Gastroesophageal sphincter (tissue), 4 donors: ENCODE measurements around the gene LRCOL1. TPM values are rescaled to one million over a fixed set of nuclear protein-coding genes. Genes with fewer than 3 reads are reported as not detected.

Experiments
- ATAC-seq: fragments of 150-250 bp; one replicate; pipeline ENCODE4 v1.9.1; 2016; ENCODE audit warnings: mild to moderate bottlenecking, moderate library complexity
- H3K27ac ChIP-seq, 4 donors: fragments of 200-600 bp; sonication (generic) in 3 of 4; 1 replicate in 3 of 4; 2 replicates in 1 of 4; pipeline ENCODE4 v1.5.1; 2016 to 2019
- H3K27me3 ChIP-seq: fragments of 200-600 bp; sonication (generic); one replicate; pipeline ENCODE4 v1.5.1; 2019
- H3K36me3 ChIP-seq, 2 donors: fragments of 200-600 bp; sonication (generic); one replicate each; pipeline ENCODE4 v1.5.1; 2019; ENCODE audit warnings: control low read depth in 1 of 2
- H3K4me1 ChIP-seq, 3 donors: fragments of 200-600 bp; sonication (generic); 1 replicate in 2 of 3; 2 replicates in 1 of 3; pipeline ENCODE4 v1.5.1; 2016 to 2019; ENCODE audit warnings: control low read depth in 2 of 3
- H3K4me3 ChIP-seq, 2 donors: fragments of 200-600 bp; sonication (generic); one replicate each; pipeline ENCODE4 v1.5.1; 2019; ENCODE audit warnings: mild to moderate bottlenecking in 1 of 2, moderate library complexity in 1 of 2
- H3K9me3 ChIP-seq, 3 donors: fragments of 200-600 bp; sonication (generic); one replicate each; pipeline ENCODE4 v1.5.1; 2017 to 2019; ENCODE audit warnings: control low read depth in 2 of 3
- EP300 ChIP-seq: sonication (generic); formaldehyde crosslinking; IDR thresholded peaks from one replicate; pipeline ENCODE4 v1.6.1; 2017; ENCODE audit warnings: antibody characterized with exemption, mild to moderate bottlenecking
- POLR2A ChIP-seq, 2 donors: fragments of 450-650 bp; IDR thresholded peaks; one replicate each; pipeline ENCODE4 v1.6.1; 2017; ENCODE audit warnings: antibody characterized with exemption in 2 of 2, mild to moderate bottlenecking in 2 of 2, moderate library complexity in 1 of 2
- POLR2AphosphoS5 ChIP-seq: sonication (generic); formaldehyde crosslinking; IDR thresholded peaks from one replicate; pipeline ENCODE4 v1.6.1; 2017; ENCODE audit warnings: antibody characterized with exemption
- WGBS, 2 donors: methylation state at CpG; one replicate each; pipeline ENCODE4 v1.1.5; 2018; ENCODE audit warnings: low coverage in 1 of 2; 5-methylcytosine and 5-hydroxymethylcytosine counted together
- total RNA-seq, 4 donors: library from RNA; depleted of rRNA; stranded (reverse); fragments of >200 nt; gene quantifications; one replicate each; pipeline ENCODE4 v1.1.0, GENCODE V29; 2016
- TF ChIP-seq, protein P1 (sequence below), 4 experiments: fragments of 200-600 bp in 2 of 4; fragments of 450-650 bp in 2 of 4; sonication (generic) in 1 of 4; IDR thresholded peaks; one replicate each; pipeline ENCODE4 v1.5.1; 2017 to 2019; ENCODE audit warnings: antibody characterized with exemption in 4 of 4, mild to moderate bottlenecking in 2 of 4, moderate library complexity in 2 of 4

Gene LRCOL1
- total RNA-seq, 4 donors from 2014 or later, result not detected

DNA sequence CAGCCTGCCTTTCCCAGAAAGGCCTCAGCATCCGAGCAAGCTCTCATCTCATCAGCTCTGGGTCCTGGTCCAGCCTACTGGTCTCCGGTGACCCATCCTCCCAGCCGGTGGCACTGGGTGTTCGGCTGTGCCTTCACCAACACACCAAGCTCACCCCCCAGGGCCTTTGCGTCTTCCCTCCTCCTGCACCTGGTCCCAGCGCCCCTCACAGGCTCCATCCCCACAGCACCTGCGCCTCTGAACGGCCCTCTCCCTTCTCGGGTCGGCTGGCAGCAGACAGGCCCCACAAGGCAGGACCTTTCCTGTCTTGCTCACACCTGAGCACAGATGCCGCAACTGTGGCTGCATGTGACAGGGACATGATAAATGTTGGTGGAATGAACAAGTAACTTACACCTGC lies 21.3 kb upstream of the LRCOL1 start:
- no peaks in the 10 kb centered on the region for H3K27me3 ChIP-seq
- H3K9me3 ChIP-seq, result no peaks in the 10 kb centered on the region
- H3K4me3 ChIP-seq, result no peak overlapping the region
- no peak for ATAC-seq
- TF ChIP-seq POLR2AphosphoS5 (no peak), POLR2A (IDR thresholded peaks at IDR 0.05) (no peak), EP300 (no peak)
- TF ChIP-seq, protein P1, sequence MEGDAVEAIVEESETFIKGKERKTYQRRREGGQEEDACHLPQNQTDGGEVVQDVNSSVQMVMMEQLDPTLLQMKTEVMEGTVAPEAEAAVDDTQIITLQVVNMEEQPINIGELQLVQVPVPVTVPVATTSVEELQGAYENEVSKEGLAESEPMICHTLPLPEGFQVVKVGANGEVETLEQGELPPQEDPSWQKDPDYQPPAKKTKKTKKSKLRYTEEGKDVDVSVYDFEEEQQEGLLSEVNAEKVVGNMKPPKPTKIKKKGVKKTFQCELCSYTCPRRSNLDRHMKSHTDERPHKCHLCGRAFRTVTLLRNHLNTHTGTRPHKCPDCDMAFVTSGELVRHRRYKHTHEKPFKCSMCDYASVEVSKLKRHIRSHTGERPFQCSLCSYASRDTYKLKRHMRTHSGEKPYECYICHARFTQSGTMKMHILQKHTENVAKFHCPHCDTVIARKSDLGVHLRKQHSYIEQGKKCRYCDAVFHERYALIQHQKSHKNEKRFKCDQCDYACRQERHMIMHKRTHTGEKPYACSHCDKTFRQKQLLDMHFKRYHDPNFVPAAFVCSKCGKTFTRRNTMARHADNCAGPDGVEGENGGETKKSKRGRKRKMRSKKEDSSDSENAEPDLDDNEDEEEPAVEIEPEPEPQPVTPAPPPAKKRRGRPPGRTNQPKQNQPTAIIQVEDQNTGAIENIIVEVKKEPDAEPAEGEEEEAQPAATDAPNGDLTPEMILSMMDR (IDR thresholded peaks at IDR 0.05), result no peak
- no peaks in the 10 kb centered on the region for H3K4me1 ChIP-seq
- H3K36me3 ChIP-seq, result peaks cover 0 to 83% of the 10 kb centered on the region in 2 donors
- 100% methylated on average over 1 to 3 of the region's 11 CpGs for WGBS, 2 donors
- no peak overlapping the region for H3K27ac ChIP-seq

DNA sequence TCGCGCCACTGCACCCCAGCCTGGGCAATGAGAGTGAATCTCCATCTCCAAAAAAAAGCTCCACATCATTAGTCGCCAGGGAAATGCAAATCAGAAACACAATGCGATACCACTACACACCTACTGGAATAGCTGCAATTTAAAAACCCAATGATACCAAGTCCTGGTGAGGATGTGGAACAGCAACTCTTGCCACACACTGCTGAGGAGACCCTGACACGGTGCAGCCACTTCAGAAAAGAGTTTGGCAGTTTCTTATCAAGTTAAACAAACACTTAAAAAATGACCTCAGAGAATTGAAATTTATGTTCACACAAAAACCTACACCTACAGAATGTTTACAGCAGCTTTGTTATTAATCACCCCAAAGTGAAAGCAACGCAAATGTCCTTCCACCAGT lies 20.3 kb upstream of the LRCOL1 start:
- H3K4me3 ChIP-seq, result no peak overlapping the region
- TF ChIP-seq, protein P1 (IDR thresholded peaks at IDR 0.05), result no peak
- TF ChIP-seq EP300 (no peak), POLR2AphosphoS5 (no peak), POLR2A (IDR thresholded peaks at IDR 0.05) (no peak)
- H3K36me3 ChIP-seq, result peaks cover 0 to 80% of the 10 kb centered on the region in 2 donors
- H3K4me1 ChIP-seq, result no peaks in the 10 kb centered on the region
- no peak for ATAC-seq
- H3K9me3 ChIP-seq, result no peaks in the 10 kb centered on the region
- H3K27me3 ChIP-seq, result no peaks in the 10 kb centered on the region
- 92% methylated on average over 2 to 4 of the region's 6 CpGs for WGBS, 2 donors
- no peak overlapping the region for H3K27ac ChIP-seq

DNA sequence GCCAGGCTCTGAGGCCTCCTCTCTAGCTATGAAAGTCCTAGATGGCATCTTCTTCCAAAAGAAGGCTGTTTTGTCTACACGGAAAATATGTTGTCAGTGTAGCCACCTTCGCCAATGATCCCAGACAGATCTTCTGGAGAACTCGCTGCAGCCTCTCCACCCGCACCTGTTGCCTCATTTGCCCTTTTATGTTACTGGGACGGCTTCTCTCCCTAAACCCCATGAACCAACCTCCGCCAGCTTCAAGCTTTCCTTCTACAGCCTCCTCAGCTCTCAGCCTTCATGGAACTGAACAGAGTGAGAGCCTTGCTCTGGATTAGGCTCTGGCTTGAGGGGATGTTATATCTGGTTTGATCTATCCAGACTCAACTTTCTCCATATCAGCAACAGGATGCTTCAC lies 18.9 kb upstream of the LRCOL1 start:
- TF ChIP-seq, protein P1 (IDR thresholded peaks at IDR 0.05), result no peak
- TF ChIP-seq EP300, result no peak
- no peak for TF ChIP-seq POLR2A (IDR thresholded peaks at IDR 0.05)
- TF ChIP-seq POLR2AphosphoS5, result no peak
- no peak overlapping the region for H3K4me3 ChIP-seq
- WGBS, 2 donors, result 92 to 97% methylated on average over 5 to 6 of the region's 6 CpGs
- H3K9me3 ChIP-seq, result no peaks in the 10 kb centered on the region
- H3K4me1 ChIP-seq, result no peaks in the 10 kb centered on the region
- no peaks in the 10 kb centered on the region for H3K27me3 ChIP-seq
- ATAC-seq, result no peak
- H3K36me3 ChIP-seq, result peaks cover 0 to 80% of the 10 kb centered on the region in 2 donors
- no peak overlapping the region for H3K27ac ChIP-seq

DNA sequence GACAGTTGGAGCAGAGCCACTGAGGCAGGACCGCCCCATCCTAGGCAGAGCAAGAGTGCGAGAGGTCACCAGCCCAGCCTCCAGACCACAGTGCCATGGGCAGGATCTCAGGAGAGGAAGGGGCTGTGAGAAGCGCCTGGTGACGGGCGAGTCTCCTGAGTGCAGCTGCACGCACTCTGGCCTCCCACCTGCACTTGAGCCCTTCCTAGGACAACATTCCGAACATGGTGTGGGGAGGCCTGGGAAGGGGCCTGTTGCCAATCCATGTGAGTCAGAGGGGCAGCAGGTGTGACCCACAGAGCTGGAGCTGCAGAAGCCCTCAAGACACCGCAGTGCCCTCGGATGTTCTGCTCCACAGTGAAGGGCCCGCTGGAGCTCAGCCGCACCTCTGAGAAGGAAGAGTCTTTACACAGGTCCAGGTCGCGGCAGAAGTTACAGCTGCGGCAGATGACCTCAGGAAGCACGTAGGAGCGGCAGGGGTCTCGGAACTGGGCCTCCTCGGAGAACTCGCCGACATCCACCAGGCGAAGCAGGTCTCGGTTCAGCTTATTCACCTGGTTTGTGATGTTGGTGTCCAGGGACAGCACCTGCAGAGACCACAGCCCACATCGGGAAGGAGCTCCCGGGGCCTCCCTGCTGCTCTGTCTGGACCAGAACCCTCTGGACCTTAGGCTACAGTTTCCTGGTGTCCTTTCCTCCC lies 15.5 kb upstream of the LRCOL1 start:
- Histone ChIP-seq H3K27ac (no peak overlapping the region), H3K36me3 (peaks cover 0 to 56% of the 10 kb centered on the region in 2 donors), H3K9me3 (no peaks in the 10 kb centered on the region), H3K4me3 (no peak overlapping the region), H3K27me3 (peaks cover 6% of the 10 kb centered on the region), H3K4me1 (peaks cover 0 to 20% (median 9%) of the 10 kb centered on the region in 3 donors)
- ATAC-seq, result no peak
- 100% methylated on average over 1 of the region's 24 CpGs; no CpG with 5 or more reads in 1 of the 2 donors for WGBS, 2 donors
- TF ChIP-seq POLR2AphosphoS5, result no peak
- TF ChIP-seq EP300, result no peak
- TF ChIP-seq, protein P1 (IDR thresholded peaks at IDR 0.05), result no peak
- no peak for TF ChIP-seq POLR2A (IDR thresholded peaks at IDR 0.05)
